GM23338 (cell line): Measurements from ENCODE around the gene GALNT6.

Source experiments
- CREB1 ChIP-seq: fragments of 250-450 bp; sonication (Bioruptor Pico); IDR thresholded peaks from 2 replicates; pipeline ENCODE4 v1.5.0; 2020; ENCODE audit warnings: low read depth, mild to moderate bottlenecking, moderate library complexity
- CTCF ChIP-seq, 2 experiments: fragments of 200-600 bp in 1 of 2; sonication (generic) in 1 of 2; conservative IDR thresholded peaks; 2 replicates each; pipeline versions ENCODE4 v1.5.1 to v1.6.1; 2016 to 2017; ENCODE audit warnings: antibody characterized with exemption in 2 of 2, low read depth in 2 of 2, mild to moderate bottlenecking in 2 of 2, moderate library complexity in 1 of 2
- ETS1 ChIP-seq: IDR thresholded peaks from 2 replicates; pipeline ENCODE4 v1.6.1; 2016; ENCODE audit warnings: antibody characterized with exemption
- EZH2 ChIP-seq: fragments of 200-600 bp; sonication (generic); IDR thresholded peaks from one replicate; pipeline ENCODE4 v1.8.0; 2017; ENCODE audit warnings: antibody characterized with exemption, mild to moderate bottlenecking, low read depth; ENCODE audit not compliant: unreplicated experiment
- EZH2phosphoT487 ChIP-seq: fragments of 200-600 bp; sonication (generic); IDR thresholded peaks from one replicate; pipeline ENCODE4 v1.8.1; 2018; ENCODE audit warnings: antibody characterized with exemption; ENCODE audit not compliant: unreplicated experiment
- JUNB ChIP-seq: IDR thresholded peaks from one replicate; pipeline ENCODE4 v1.6.1; 2016; ENCODE audit warnings: antibody characterized with exemption; ENCODE audit not compliant: unreplicated experiment
- NANOG ChIP-seq: IDR thresholded peaks from 2 replicates; pipeline ENCODE4 v1.6.1; 2016; ENCODE audit warnings: antibody characterized with exemption, borderline replicate concordance
- POLR2AphosphoS5 ChIP-seq: IDR thresholded peaks from 2 replicates; pipeline ENCODE4 v1.6.1; 2016; ENCODE audit warnings: antibody characterized with exemption, low read depth
- REST ChIP-seq: IDR thresholded peaks from one replicate; pipeline ENCODE4 v1.6.1; 2018; ENCODE audit warnings: antibody characterized with exemption; ENCODE audit not compliant: unreplicated experiment
- STAT1 ChIP-seq: IDR thresholded peaks from one replicate; pipeline ENCODE4 v1.6.1; 2016; ENCODE audit warnings: antibody characterized with exemption; ENCODE audit not compliant: unreplicated experiment
- ZNF114 ChIP-seq: fragments of 250-450 bp; sonication (Bioruptor Pico); IDR thresholded peaks from 2 replicates; pipeline ENCODE4 v1.5.0; 2020; ENCODE audit warnings: mild to moderate bottlenecking, moderate library complexity
- ZNF331 ChIP-seq: fragments of 250-450 bp; sonication (Bioruptor Pico); IDR thresholded peaks from 2 replicates; pipeline ENCODE4 v1.5.0; 2020; ENCODE audit warnings: low read depth, mild to moderate bottlenecking, moderate library complexity
- ZNF462 ChIP-seq: fragments of 250-450 bp; sonication (Bioruptor Pico); IDR thresholded peaks from 2 replicates; pipeline ENCODE4 v1.5.0; 2020; ENCODE audit warnings: mild to moderate bottlenecking, moderate library complexity

- no peak for TF ChIP-seq EZH2
- no peak for TF ChIP-seq CTCF (conservative IDR thresholded peaks at IDR 0.05; ENCODE audit: low read depth in 2 of 2)
- TF ChIP-seq REST: no peak
- TF ChIP-seq POLR2AphosphoS5: peak; percentile 84
- no peak for TF ChIP-seq ZNF114 (CRISPR knock-in tag)
- TF ChIP-seq EZH2phosphoT487: no peak
- TF ChIP-seq CREB1 (CRISPR knock-in tag): 0 out of 2 replicates have a peak, but pooled peaks have one; percentile 24
- TF ChIP-seq NANOG: no peak
- TF ChIP-seq JUNB: no peak
- no peak; the same call in 1 of the 2 replicates for TF ChIP-seq ETS1
- no peak for TF ChIP-seq STAT1
- TF ChIP-seq ZNF331: no peak
- no peak for TF ChIP-seq ZNF462 (CRISPR knock-in tag)
Observed at GRCh38 chr12:51391283-51392123, at the start of gene GALNT6.
